IMR-90 (cell line): ENCODE measurements around the gene TRPC4AP. TPM values are rescaled to one million over a fixed set of nuclear protein-coding genes. Genes with fewer than 3 reads are reported as not detected.

Source experiments
- ATAC-seq: fragments of 200-7000 bp; cut with Tn5 transposase; 2 replicates; pipeline ENCODE4 v1.9.1; 2020; ENCODE audit warnings: low read depth, mild to moderate bottlenecking, moderate library complexity
- BruUV-seq: library from RNA; stranded (reverse); fragments of 400-500 nt; replicated peaks from 2 replicates; lab custom pipeline; 2021; lab: Mats Ljungman, UMichigan
- CTCF ChIA-PET: fragments of 300-600 bp; formaldehyde crosslinking; extraction: SDS; loops from one replicate; lab custom pipeline; 2021; ENCODE audit warnings: antibody characterized with exemption; lab: Yijun Ruan, JAX
- POLR2A ChIA-PET: fragments of 300-600 bp; sonication (Branson Sonifier 250); formaldehyde crosslinking; loops from one replicate; lab custom pipeline; 2022; ENCODE audit warnings: antibody characterized with exemption; ENCODE audit not compliant: unreplicated experiment; lab: Charles Lee
- DNase-seq: peaks from one replicate; pipeline ENCODE4 v3.0.0; 2013
- H2AFZ ChIP-seq: replicated peaks from 2 replicates; pipeline ENCODE3; 2013; ENCODE audit warnings: low read length, mild to moderate bottlenecking; ENCODE audit not compliant: poor library complexity
- H2AK5ac ChIP-seq: 2 replicates; pipeline ENCODE4 v1.6.1; 2013; ENCODE audit warnings: low read depth, low read length, inconsistent platforms
- H2AK9ac ChIP-seq: replicated peaks from 2 replicates; pipeline ENCODE3; 2013; ENCODE audit warnings: mild to moderate bottlenecking, low read depth, low read length, moderate library complexity; ENCODE audit not compliant: poor library complexity
- H2BK120ac ChIP-seq: 2 replicates; pipeline ENCODE4 v1.6.1; 2013; ENCODE audit warnings: low read depth, low read length, inconsistent platforms
- H2BK15ac ChIP-seq: 3 replicates; pipeline ENCODE4 v1.6.1; 2013; ENCODE audit warnings: low read depth, low read length, inconsistent platforms
- H2BK20ac ChIP-seq: 2 replicates; pipeline ENCODE4 v1.6.1; 2013; ENCODE audit warnings: low read depth, mild to moderate bottlenecking, inconsistent platforms, low read length, moderate library complexity
- H2BK5ac ChIP-seq: 2 replicates; pipeline ENCODE4 v1.6.1; 2013; ENCODE audit warnings: mild to moderate bottlenecking, low read depth, low read length, inconsistent platforms; ENCODE audit not compliant: poor library complexity, severe bottlenecking
- H3K14ac ChIP-seq: replicated peaks from 2 replicates; pipeline ENCODE4 v1.6.1; 2013; ENCODE audit warnings: low read depth, low read length, inconsistent platforms
- H3K18ac ChIP-seq: 2 replicates; pipeline ENCODE4 v1.6.1; 2013; ENCODE audit warnings: low read depth, low read length, control low read depth
- H3K23ac ChIP-seq: 2 replicates; pipeline ENCODE4 v1.6.1; 2013; ENCODE audit warnings: low read depth, low read length, inconsistent platforms
- H3K27ac ChIP-seq: 2 replicates; pipeline ENCODE4 v1.5.1; 2013; ENCODE audit warnings: mild to moderate bottlenecking, control low read depth, low read length; ENCODE audit not compliant: insufficient read depth
- H3K27me3 ChIP-seq: 2 replicates; pipeline ENCODE4 v1.6.1; 2013; ENCODE audit warnings: low read length; ENCODE audit not compliant: control insufficient read depth, insufficient read depth
- H3K36me3 ChIP-seq: 2 replicates; pipeline ENCODE4 v1.6.1; 2013; ENCODE audit warnings: low read length, mixed read lengths; ENCODE audit not compliant: control insufficient read depth, insufficient read depth
- H3K4ac ChIP-seq: 2 replicates; pipeline ENCODE4 v1.6.1; 2013; ENCODE audit warnings: low read depth, low read length, inconsistent platforms
- H3K4me1 ChIP-seq: 2 replicates; pipeline ENCODE4 v1.6.1; 2013; ENCODE audit warnings: low read length, mixed read lengths; ENCODE audit not compliant: control insufficient read depth, insufficient read depth
- H3K4me2 ChIP-seq: 2 replicates; pipeline ENCODE4 v1.6.1; 2013; ENCODE audit warnings: low read depth, mild to moderate bottlenecking, control low read depth, low read length, moderate library complexity
- H3K4me3 ChIP-seq: 2 replicates; pipeline ENCODE4 v1.5.1; 2013; ENCODE audit warnings: low read depth, mild to moderate bottlenecking, control low read depth, low read length, moderate library complexity; ENCODE audit not compliant: insufficient read depth
- H3K56ac ChIP-seq: 2 replicates; pipeline ENCODE4 v1.6.1; 2013; ENCODE audit warnings: low read length, inconsistent platforms; ENCODE audit not compliant: insufficient read depth; ENCODE audit errors: extremely low read depth
- H3K79me1 ChIP-seq, 2 experiments: 2 replicates each; pipeline ENCODE4 v1.6.1; 2013; ENCODE audit warnings: low read length in 2 of 2, inconsistent platforms in 1 of 2, low read depth in 1 of 2
- H3K9ac ChIP-seq: 2 replicates; pipeline ENCODE4 v1.6.1; 2013; ENCODE audit warnings: low read depth, low read length, control low read depth
- H3K9me1 ChIP-seq: 2 replicates; pipeline ENCODE4 v1.6.1; 2013; ENCODE audit warnings: low read length, inconsistent platforms; ENCODE audit not compliant: insufficient read depth
- H3K9me3 ChIP-seq: 2 replicates; pipeline ENCODE4 v1.6.1; 2013; ENCODE audit warnings: low read length; ENCODE audit not compliant: control insufficient read depth, insufficient read depth
- H4K20me1 ChIP-seq: 2 replicates; pipeline ENCODE4 v1.6.1; 2013; ENCODE audit warnings: low read length, inconsistent platforms; ENCODE audit not compliant: insufficient read depth
- H4K5ac ChIP-seq: 2 replicates; pipeline ENCODE4 v1.6.1; 2013; ENCODE audit warnings: mild to moderate bottlenecking, low read depth, low read length, control low read depth
- H4K8ac ChIP-seq, 2 experiments: 2 replicates each; pipeline ENCODE4 v1.6.1; 2013; ENCODE audit warnings: low read depth in 2 of 2, low read length in 2 of 2, control low read depth in 1 of 2, inconsistent platforms in 1 of 2
- H4K91ac ChIP-seq: 2 replicates; pipeline ENCODE4 v1.6.1; 2013; ENCODE audit warnings: low read depth, low read length, inconsistent platforms; ENCODE audit not compliant: insufficient read depth
- BHLHE40 ChIP-seq: fragments of 150-350 bp; IDR thresholded peaks from 2 replicates; pipeline ENCODE4 v1.6.1; 2016; ENCODE audit warnings: mild to moderate bottlenecking, low read depth, low read length
- CEBPB ChIP-seq: IDR thresholded peaks from 2 replicates; pipeline ENCODE4 v1.6.1; 2012; ENCODE audit warnings: low read depth, low read length, improper control_type of control experiment
- CHD1 ChIP-seq: IDR thresholded peaks from 2 replicates; pipeline ENCODE4 v1.6.1; 2012; ENCODE audit warnings: low read depth, low read length, improper control_type of control experiment
- CTCF ChIP-seq: conservative IDR thresholded peaks from 2 replicates; pipeline ENCODE4 v1.5.1; 2012; ENCODE audit warnings: mild to moderate bottlenecking, low read depth, low read length, improper control_type of control experiment
- ELK1 ChIP-seq: fragments of 150-350 bp; IDR thresholded peaks from 2 replicates; pipeline ENCODE4 v1.6.1; 2016; ENCODE audit warnings: low read depth, mild to moderate bottlenecking, low read length, moderate library complexity, borderline replicate concordance
- FOS ChIP-seq: fragments of 150-350 bp; IDR thresholded peaks from 2 replicates; pipeline ENCODE4 v1.6.1; 2016; ENCODE audit warnings: low read depth, low read length
- MAZ ChIP-seq: IDR thresholded peaks from 2 replicates; pipeline ENCODE4 v1.6.1; 2012; ENCODE audit warnings: low read depth, mild to moderate bottlenecking, low read length, improper control_type of control experiment, moderate library complexity, borderline replicate concordance
- POLR2A ChIP-seq: IDR thresholded peaks from 2 replicates; pipeline ENCODE4 v1.6.1; 2012; ENCODE audit warnings: mild to moderate bottlenecking, low read depth, low read length
- RAD21 ChIP-seq: IDR thresholded peaks from 2 replicates; pipeline ENCODE4 v1.6.1; 2012; ENCODE audit warnings: low read length, improper control_type of control experiment
- RFX5 ChIP-seq: IDR thresholded peaks from 2 replicates; pipeline ENCODE4 v1.8.0; 2012; ENCODE audit warnings: low read depth, mild to moderate bottlenecking, low read length, moderate library complexity
- SMC3 ChIP-seq: fragments of 150-350 bp; IDR thresholded peaks from 2 replicates; pipeline ENCODE4 v1.6.1; 2016; ENCODE audit warnings: low read depth, mild to moderate bottlenecking, antibody characterized with exemption, low read length, moderate library complexity
- USF2 ChIP-seq: fragments of 150-350 bp; IDR thresholded peaks from 2 replicates; pipeline ENCODE4 v1.6.1; 2017; ENCODE audit warnings: mild to moderate bottlenecking, antibody characterized with exemption, low read length, low read depth
- WGBS, 2 experiments: methylation state at CpG; one replicate each; pipeline versions ENCODE4 v1.1.5 to v1.1.7; 2013; ENCODE audit warnings: missing lambda C conversion rate in 2 of 2; ENCODE audit not compliant: insufficient read length in 1 of 2; ENCODE audit errors: extremely low coverage in 2 of 2; 5-methylcytosine and 5-hydroxymethylcytosine counted together
- dilution Hi-C: fragments of 300-500 bp; cut with HindIII; formaldehyde crosslinking; loops from one replicate; pipeline ENCODE4 v1.14.3; 2018; ENCODE audit warnings: low sequenced_read_pairs; ENCODE audit not compliant: unreplicated experiment
- in situ Hi-C: fragments of 300-500 bp; cut with MboI; formaldehyde crosslinking; loops from 3 replicates; pipeline ENCODE4 v1.14.3; 2019; ENCODE audit warnings: low sequenced_read_pairs, inconsistent platforms, mixed read lengths
- intact Hi-C: fragments of 100-400 bp; cut with micrococcal nuclease; formaldehyde crosslinking; loops from 2 replicates; pipeline ENCODE4 v1.10.0; 2022
- polyA plus RNA-seq, 3 experiments: library from polyadenylated mRNA; depleted of rRNA; stranded (reverse); fragments of >200 nt; gene quantifications; 2 replicates each; pipeline ENCODE4 v1.2.3, GENCODE V29; 2012; ENCODE audit warnings: low replicate concordance in 1 of 3
- total RNA-seq: library from RNA; depleted of rRNA; stranded (reverse); fragments of >200 nt; gene quantifications from 2 replicates; pipeline ENCODE4 v1.2.3, GENCODE V29; 2012

Gene TRPC4AP
- total and polyA plus RNA-seq, 2 of the 4 experiments (the other 2 are of a cell fraction), result 41.0 to 81.0 TPM

GRCh38 chr20:34984756-34985261 is 107.8 kb downstream of the TRPC4AP start:
- no peaks in the 10 kb centered on the region for H3K4me1 ChIP-seq
- H2AK9ac ChIP-seq, result no peak overlapping the region
- no peak for ATAC-seq
- no peak overlapping the region for H4K5ac ChIP-seq
- no TSS peak for BruUV-seq
- H3K36me3 ChIP-seq, result no peaks in the 10 kb centered on the region
- no peak overlapping the region for H2BK15ac ChIP-seq
- H3K23ac ChIP-seq, result no peak overlapping the region
- intact Hi-C loops, result no loop called here
- H3K4me3 ChIP-seq, result no peak overlapping the region
- no peak overlapping the region for H2BK20ac ChIP-seq
- peaks cover 31% of the 10 kb centered on the region for H3K27me3 ChIP-seq
- H3K4me2 ChIP-seq, result no peak overlapping the region
- H3K79me1 ChIP-seq, result no peaks in the 10 kb centered on the region
- dilution Hi-C loops, result no loop called here
- H4K8ac ChIP-seq, result no peak overlapping the region
- H2AFZ ChIP-seq, result no peak overlapping the region
- H3K9me1 ChIP-seq, result peaks cover 11% of the 10 kb centered on the region; the same call in 1 of the 2 replicates
- H3K9me3 ChIP-seq, result no peaks in the 10 kb centered on the region
- no peak overlapping the region for H3K18ac ChIP-seq
- H2BK5ac ChIP-seq, result no peak overlapping the region
- H2AK5ac ChIP-seq, result no peak overlapping the region
- no peak overlapping the region for H3K14ac ChIP-seq
- TF ChIP-seq MAZ, result no peak
- TF ChIP-seq BHLHE40, result no peak
- TF ChIP-seq USF2, result no peak
- TF ChIP-seq CEBPB, result no peak
- TF ChIP-seq CHD1, result no peak
- TF ChIP-seq FOS, result no peak
- TF ChIP-seq SMC3, result no peak
- no peak for TF ChIP-seq RAD21
- TF ChIP-seq ELK1, result no peak
- no peak for TF ChIP-seq CTCF
- TF ChIP-seq POLR2A, result no peak
- no peak for TF ChIP-seq RFX5
- peaks cover 4% of the 10 kb centered on the region; the same call in 1 of the 2 replicates for H4K20me1 ChIP-seq
- in situ Hi-C loops, result no loop called here
- POLR2A ChIA-PET, result no interaction called here
- no CpG with 5 or more reads among the region's 18 CpGs for WGBS, 2 experiments
- H3K27ac ChIP-seq, result no peak overlapping the region
- H3K4ac ChIP-seq, result no peak overlapping the region
- no peak overlapping the region for H4K91ac ChIP-seq
- no peak overlapping the region for H2BK120ac ChIP-seq
- no peak for DNase-seq
- no peak overlapping the region for H3K56ac ChIP-seq
- CTCF ChIA-PET, result no interaction called here
- no peak overlapping the region for H3K9ac ChIP-seq
